Measurements from ENCODE around the gene SEMA5A.

GRCh38 chr5:9332026-9332425 is 213.8 kb downstream of the SEMA5A start:
- TF ChIP-seq CTCF (IDR thresholded peaks at IDR 0.05) (no peak), POLR2A (IDR thresholded peaks at IDR 0.05) (no peak)
